ENCODE results near the gene NT5DC2. TPM values are rescaled to one million over a fixed set of nuclear protein-coding genes. Genes with fewer than 3 reads are reported as not detected.

The NT5DC2 gene
- total RNA-seq (18.1 TPM), polyA plus RNA-seq (11.2 TPM)
- long read RNA-seq, donor 1, partial matches to known transcripts = 0 of 2 reads
- long read RNA-seq, donor 1, other reads (novel, unspliced or antisense) = 0 of 2 reads
- long read RNA-seq, donor 2, transcript NT5DC2-202 (14 exons, 1,795 nt) = major isoform, 11 of 13 reads
- long read RNA-seq, donor 2, partial matches to known transcripts = 0 of 13 reads
- long read RNA-seq, donor 2, other reads (novel, unspliced or antisense) = 0 of 13 reads
- long read RNA-seq, donor 3, transcript NT5DC2-202 (14 exons, 1,795 nt) = major isoform, 7 of 58 reads
- long read RNA-seq, donor 3, partial matches to known transcripts = 0 of 58 reads
- long read RNA-seq, donor 3, other reads (novel, unspliced or antisense) = 46 of 58 reads
- long read RNA-seq, donor 4, transcript NT5DC2-202 (14 exons, 1,795 nt) = major isoform, 5 of 5 reads
- long read RNA-seq, donor 4, partial matches to known transcripts = 0 of 5 reads
- long read RNA-seq, donor 4, other reads (novel, unspliced or antisense) = 0 of 5 reads
- long read RNA-seq, donor 5, transcript NT5DC2-202 (14 exons, 1,795 nt) = major isoform, 9 of 93 reads
- long read RNA-seq, donor 5, partial matches to known transcripts = 12 of 93 reads
- long read RNA-seq, donor 5, other reads (novel, unspliced or antisense) = 70 of 93 reads
- long read RNA-seq, donor 6, transcript NT5DC2-202 (14 exons, 1,795 nt) = major isoform, 5 of 26 reads
- long read RNA-seq, donor 6, partial matches to known transcripts = 14 of 26 reads
- long read RNA-seq, donor 6, other reads (novel, unspliced or antisense) = 5 of 26 reads
- long read RNA-seq, donor 7, partial matches to known transcripts = 0 of 3 reads
- long read RNA-seq, donor 7, other reads (novel, unspliced or antisense) = 0 of 3 reads
- long read RNA-seq, donor 8, partial matches to known transcripts = 0 of 3 reads
- long read RNA-seq, donor 8, other reads (novel, unspliced or antisense) = 0 of 3 reads
- long read RNA-seq, donor 9, partial matches to known transcripts = 0 of 7 reads
- long read RNA-seq, donor 9, other reads (novel, unspliced or antisense) = 0 of 7 reads
- long read RNA-seq, donor 10, transcript NT5DC2-202 (14 exons, 1,795 nt) = major isoform, 5 of 7 reads
- long read RNA-seq, donor 10, partial matches to known transcripts = 0 of 7 reads
- long read RNA-seq, donor 10, other reads (novel, unspliced or antisense) = 0 of 7 reads

GRCh38 chr3:52533623-52534280 is at the start of gene NT5DC2:
TSS of gene NT5DC2 (minus strand) at chr3:52533857. CDS start at chr3:52533737, 120 bp downstream.
- 5% methylated on average over 89 of the region's 91 CpGs for WGBS
- H3K27ac ChIP-seq (ENCODE audit: low read depth in 1 of 2, low read length in 1 of 2) = no peak within 1 kb of the TSS

GRCh38 chr3:52574056-52574965 is 40.7 kb upstream of the NT5DC2 start:
- DNase-seq (ENCODE audit: low read depth in 6 of 9, low spot score in 9 of 9) = no peak
- no peaks in the 10 kb centered on the region for H3K4me1 ChIP-seq (ENCODE audit: control insufficient read depth in 2 of 2, insufficient read depth in 2 of 2, low read length in 2 of 2)
- H3K27ac ChIP-seq (ENCODE audit: low read depth in 1 of 2, low read length in 1 of 2) = no peak overlapping the region
- 98% methylated on average over 6 of the region's 6 CpGs for WGBS
- H3K4me3 ChIP-seq (ENCODE audit: low read length in 2 of 2) = no peak overlapping the region
- H3K27me3 ChIP-seq (ENCODE audit: control insufficient read depth in 2 of 2, insufficient read depth in 1 of 2, low read length in 1 of 2) = no peaks in the 10 kb centered on the region
- peaks cover 45 to 86% of the 10 kb centered on the region in 2 donors for H3K36me3 ChIP-seq (ENCODE audit: control insufficient read depth in 2 of 2, insufficient read depth in 2 of 2, low read length in 1 of 2)
- no peaks in the 10 kb centered on the region for H3K9me3 ChIP-seq (ENCODE audit: control insufficient read depth in 2 of 2, insufficient read depth in 1 of 2, low read length in 1 of 2)

More at GRCh38 chr3:52533623-52534280, at the start of gene NT5DC2:
- H3K27me3 ChIP-seq (ENCODE audit: control insufficient read depth in 2 of 2, insufficient read depth in 1 of 2, low read length in 1 of 2) = peaks cover 0 to 19% of the 10 kb centered on the region in 2 donors
- peaks cover 0 to 1% of the 10 kb centered on the region in 2 donors for H3K9me3 ChIP-seq (ENCODE audit: control insufficient read depth in 2 of 2, insufficient read depth in 1 of 2, low read length in 1 of 2)
- DNase-seq (ENCODE audit: low read depth in 6 of 9, low spot score in 9 of 9) = peak in 4 of 9 donors; percentile 37 to 66 (median 54)
- peak within 1 kb of the TSS; percentile 57 to 65 for H3K4me3 ChIP-seq (ENCODE audit: low read length in 2 of 2)
- peaks cover 0 to 3% of the 10 kb centered on the region in 2 donors for H3K36me3 ChIP-seq (ENCODE audit: control insufficient read depth in 2 of 2, insufficient read depth in 2 of 2, low read length in 1 of 2)
- H3K4me1 ChIP-seq (ENCODE audit: control insufficient read depth in 2 of 2, insufficient read depth in 2 of 2, low read length in 2 of 2) = peaks cover 31 to 45% of the 10 kb centered on the region in 2 donors

GRCh38 chr3:52572221-52572620 is 38.6 kb upstream of the NT5DC2 start:
- Histone ChIP-seq H3K36me3 (ENCODE audit: control insufficient read depth in 2 of 2, insufficient read depth in 2 of 2, low read length in 1 of 2) (peaks cover 30 to 75% of the 10 kb centered on the region in 2 donors), H3K4me1 (ENCODE audit: control insufficient read depth in 2 of 2, insufficient read depth in 2 of 2, low read length in 2 of 2) (no peaks in the 10 kb centered on the region), H3K27ac (ENCODE audit: low read depth in 1 of 2, low read length in 1 of 2) (no peak overlapping the region), H3K27me3 (ENCODE audit: control insufficient read depth in 2 of 2, insufficient read depth in 1 of 2, low read length in 1 of 2) (no peaks in the 10 kb centered on the region), H3K4me3 (ENCODE audit: low read length in 2 of 2) (no peak overlapping the region), H3K9me3 (ENCODE audit: control insufficient read depth in 2 of 2, insufficient read depth in 1 of 2, low read length in 1 of 2) (no peaks in the 10 kb centered on the region)
- whole genome bisulfite sequencing = 95% methylated on average over 6 of the region's 6 CpGs
- no peak for DNase-seq (ENCODE audit: low read depth in 6 of 9, low spot score in 9 of 9)

- no peak for DNase-seq (ENCODE audit: low read depth in 6 of 9, low spot score in 9 of 9)
- H3K27ac ChIP-seq (ENCODE audit: low read depth in 1 of 2, low read length in 1 of 2) = no peak overlapping the region
- peaks cover 30 to 57% of the 10 kb centered on the region in 2 donors for H3K36me3 ChIP-seq (ENCODE audit: control insufficient read depth in 2 of 2, insufficient read depth in 2 of 2, low read length in 1 of 2)
- H3K27me3 ChIP-seq (ENCODE audit: control insufficient read depth in 2 of 2, insufficient read depth in 1 of 2, low read length in 1 of 2) = no peaks in the 10 kb centered on the region
- WGBS = 98% methylated on average over 4 of the region's 4 CpGs
- no peaks in the 10 kb centered on the region for H3K9me3 ChIP-seq (ENCODE audit: control insufficient read depth in 2 of 2, insufficient read depth in 1 of 2, low read length in 1 of 2)
- no peak overlapping the region for H3K4me3 ChIP-seq (ENCODE audit: low read length in 2 of 2)
- H3K4me1 ChIP-seq (ENCODE audit: control insufficient read depth in 2 of 2, insufficient read depth in 2 of 2, low read length in 2 of 2) = no peaks in the 10 kb centered on the region
Observed at GRCh38 chr3:52570076-52570475, 36.4 kb upstream of the NT5DC2 start.

- Histone ChIP-seq H3K27me3 (ENCODE audit: control insufficient read depth in 2 of 2, insufficient read depth in 1 of 2, low read length in 1 of 2) (no peaks in the 10 kb centered on the region), H3K4me3 (ENCODE audit: low read length in 2 of 2) (no peak overlapping the region), H3K9me3 (ENCODE audit: control insufficient read depth in 2 of 2, insufficient read depth in 1 of 2, low read length in 1 of 2) (no peaks in the 10 kb centered on the region), H3K36me3 (ENCODE audit: control insufficient read depth in 2 of 2, insufficient read depth in 2 of 2, low read length in 1 of 2) (peaks cover 27 to 53% of the 10 kb centered on the region in 2 donors), H3K4me1 (ENCODE audit: control insufficient read depth in 2 of 2, insufficient read depth in 2 of 2, low read length in 2 of 2) (no peaks in the 10 kb centered on the region), H3K27ac (ENCODE audit: low read depth in 1 of 2, low read length in 1 of 2) (no peak overlapping the region)
- DNase-seq (ENCODE audit: low read depth in 6 of 9, low spot score in 9 of 9) = no peak
- 95% methylated on average over 2 of the region's 2 CpGs for WGBS
Observed at GRCh38 chr3:52568069-52568468, 34.4 kb upstream of the NT5DC2 start.

GRCh38 chr3:52563984-52564383 is 30.3 kb upstream of the NT5DC2 start:
- peaks cover 42 to 61% of the 10 kb centered on the region in 2 donors for H3K36me3 ChIP-seq (ENCODE audit: control insufficient read depth in 2 of 2, insufficient read depth in 2 of 2, low read length in 1 of 2)
- no peaks in the 10 kb centered on the region for H3K9me3 ChIP-seq (ENCODE audit: control insufficient read depth in 2 of 2, insufficient read depth in 1 of 2, low read length in 1 of 2)
- no peak for DNase-seq (ENCODE audit: low read depth in 6 of 9, low spot score in 9 of 9)
- no peaks in the 10 kb centered on the region for H3K27me3 ChIP-seq (ENCODE audit: control insufficient read depth in 2 of 2, insufficient read depth in 1 of 2, low read length in 1 of 2)
- H3K4me3 ChIP-seq (ENCODE audit: low read length in 2 of 2) = no peak overlapping the region
- WGBS = 97% methylated on average over 2 of the region's 2 CpGs
- no peaks in the 10 kb centered on the region for H3K4me1 ChIP-seq (ENCODE audit: control insufficient read depth in 2 of 2, insufficient read depth in 2 of 2, low read length in 2 of 2)
- H3K27ac ChIP-seq (ENCODE audit: low read depth in 1 of 2, low read length in 1 of 2) = no peak overlapping the region

GRCh38 chr3:52561028-52561747 is 27.5 kb upstream of the NT5DC2 start:
- Histone ChIP-seq H3K36me3 (ENCODE audit: control insufficient read depth in 2 of 2, insufficient read depth in 2 of 2, low read length in 1 of 2) (peaks cover 65 to 76% of the 10 kb centered on the region in 2 donors), H3K4me1 (ENCODE audit: control insufficient read depth in 2 of 2, insufficient read depth in 2 of 2, low read length in 2 of 2) (no peaks in the 10 kb centered on the region), H3K9me3 (ENCODE audit: control insufficient read depth in 2 of 2, insufficient read depth in 1 of 2, low read length in 1 of 2) (no peaks in the 10 kb centered on the region), H3K27me3 (ENCODE audit: control insufficient read depth in 2 of 2, insufficient read depth in 1 of 2, low read length in 1 of 2) (no peaks in the 10 kb centered on the region), H3K4me3 (ENCODE audit: low read length in 2 of 2) (no peak overlapping the region), H3K27ac (ENCODE audit: low read depth in 1 of 2, low read length in 1 of 2) (no peak overlapping the region)
- no peak for DNase-seq (ENCODE audit: low read depth in 6 of 9, low spot score in 9 of 9)
- WGBS = 92% methylated on average over 4 of the region's 4 CpGs

Measured in thymus (tissue), 14 donors.